Transverse colon (tissue), 4 donors: ENCODE results near the gene RCAN3. TPM values are rescaled to one million over a fixed set of nuclear protein-coding genes. Genes with fewer than 3 reads are reported as not detected.
A peak's percentile ranks its signal among the peaks of the same experiment; 100 is the strongest.

Experiments
- DNase-seq: peaks from one replicate; pipeline ENCODE4 v3.0.0-alpha.2; 2019
- H3K27ac ChIP-seq, 4 donors: fragments of 200-600 bp; sonication (generic); 2 replicates each; pipeline ENCODE4 v1.5.1; 2016 to 2018; ENCODE audit warnings: inconsistent platforms in 4 of 4
- H3K27me3 ChIP-seq: fragments of 200-600 bp; sonication (generic); 2 replicates; pipeline ENCODE4 v1.5.1; 2017; ENCODE audit warnings: inconsistent platforms
- H3K36me3 ChIP-seq, 4 donors: fragments of 200-600 bp; sonication (generic); 2 replicates each; pipeline ENCODE4 v1.5.1; 2017 to 2019; ENCODE audit warnings: inconsistent platforms in 4 of 4
- H3K4me1 ChIP-seq, 4 donors: fragments of 200-600 bp; sonication (generic); 2 replicates each; pipeline ENCODE4 v1.5.1; 2017 to 2020; ENCODE audit warnings: inconsistent platforms in 4 of 4
- H3K4me3 ChIP-seq, 4 donors: fragments of 200-600 bp; sonication (generic); 1 replicate in 1 of 4; 2 replicates in 3 of 4; pipeline versions ENCODE4 v1.5.1 to v1.6.1; 2017 to 2019; ENCODE audit warnings: inconsistent platforms in 4 of 4
- H3K9me3 ChIP-seq, 2 donors: fragments of 200-600 bp; sonication (generic); 2 replicates each; pipeline ENCODE4 v1.5.1; 2017 to 2019; ENCODE audit warnings: inconsistent platforms in 2 of 2
- EP300 ChIP-seq: sonication (generic); formaldehyde crosslinking; IDR thresholded peaks from one replicate; pipeline ENCODE4 v1.6.1; 2017; ENCODE audit warnings: antibody characterized with exemption, low read depth
- POLR2A ChIP-seq: fragments of 450-650 bp; IDR thresholded peaks from one replicate; pipeline ENCODE4 v1.6.1; 2016; ENCODE audit warnings: antibody characterized with exemption, mild to moderate bottlenecking, moderate library complexity
- POLR2AphosphoS5 ChIP-seq, 3 donors: sonication (generic); formaldehyde crosslinking; IDR thresholded peaks; one replicate each; pipeline ENCODE4 v1.6.1; 2016; ENCODE audit warnings: antibody characterized with exemption in 3 of 3
- WGBS, 2 donors: methylation state at CpG; one replicate each; pipeline ENCODE4 v1.1.5; 2018; ENCODE audit warnings: low coverage in 1 of 2; 5-methylcytosine and 5-hydroxymethylcytosine counted together
- in situ Hi-C, 4 donors: fragments of 200-750 bp; cut with MboI; loops; one replicate each; pipeline versions ENCODE4 v1.15.0 to v1.15.1; 2017; ENCODE audit warnings: low sequenced_read_pairs in 3 of 4, low pct_ligation_motif_present in 1 of 4, low pct_unique_long_range_greater_than_20kb in 1 of 4
- intact Hi-C: fragments of 100-400 bp; cut with DNase I; formaldehyde crosslinking; loops from one replicate; pipeline ENCODE4 v1.15.1; 2023; ENCODE audit warnings: low total_unique reads
- total RNA-seq, 4 donors: library from RNA; depleted of rRNA; stranded (reverse); fragments of >200 nt; gene quantifications; one replicate each; pipeline ENCODE4 v1.1.0, GENCODE V29; 2016
- TF ChIP-seq, protein P1 (sequence below), 5 experiments: fragments of 200-600 bp in 3 of 5; fragments of 450-650 bp in 2 of 5; sonication (generic) in 3 of 5; IDR thresholded peaks; 1 replicate in 2 of 5; 2 replicates in 3 of 5; pipeline ENCODE4 v1.5.1; 2016 to 2017; ENCODE audit warnings: antibody characterized with exemption in 5 of 5, inconsistent platforms in 3 of 5, mild to moderate bottlenecking in 2 of 5, moderate library complexity in 1 of 5

Gene RCAN3
- total RNA-seq, 4 donors from 2014 or later: 6.4 to 17.5 (median 11.3) TPM

DNA sequence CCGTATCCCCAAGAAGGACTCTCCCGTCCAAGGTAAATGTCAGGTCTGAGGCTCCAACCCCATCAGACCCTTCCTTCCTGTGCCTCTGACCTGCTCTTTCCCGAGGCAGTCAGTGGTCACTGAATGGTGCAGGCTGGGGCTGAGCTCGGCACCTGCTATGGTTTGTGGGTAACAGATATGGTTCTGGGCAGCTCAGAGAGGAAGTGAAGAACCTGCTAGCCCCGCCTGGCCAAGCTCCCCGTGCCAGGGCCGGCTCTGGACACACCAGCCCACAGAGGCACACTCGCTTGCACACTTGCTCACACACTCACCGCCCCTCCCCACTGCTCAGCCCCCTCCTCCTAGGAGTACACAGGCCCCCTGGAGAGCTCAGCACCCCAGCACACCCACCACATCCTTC lies 69.7 kb downstream of the RCAN3 start:
- Histone ChIP-seq H3K27me3 (no peaks in the 10 kb centered on the region), H3K4me1 (peaks cover 0 to 4% (median 0%) of the 10 kb centered on the region in 4 donors), H3K36me3 (no peaks in the 10 kb centered on the region), H3K27ac (no peak overlapping the region), H3K4me3 (no peak overlapping the region), H3K9me3 (no peaks in the 10 kb centered on the region)
- intact Hi-C loops: no loop called here
- in situ Hi-C loops: no loop called here
- no peak for TF ChIP-seq POLR2AphosphoS5 (IDR thresholded peaks at IDR 0.05)
- TF ChIP-seq EP300: no peak
- no peak for TF ChIP-seq POLR2A
- TF ChIP-seq, protein P1, sequence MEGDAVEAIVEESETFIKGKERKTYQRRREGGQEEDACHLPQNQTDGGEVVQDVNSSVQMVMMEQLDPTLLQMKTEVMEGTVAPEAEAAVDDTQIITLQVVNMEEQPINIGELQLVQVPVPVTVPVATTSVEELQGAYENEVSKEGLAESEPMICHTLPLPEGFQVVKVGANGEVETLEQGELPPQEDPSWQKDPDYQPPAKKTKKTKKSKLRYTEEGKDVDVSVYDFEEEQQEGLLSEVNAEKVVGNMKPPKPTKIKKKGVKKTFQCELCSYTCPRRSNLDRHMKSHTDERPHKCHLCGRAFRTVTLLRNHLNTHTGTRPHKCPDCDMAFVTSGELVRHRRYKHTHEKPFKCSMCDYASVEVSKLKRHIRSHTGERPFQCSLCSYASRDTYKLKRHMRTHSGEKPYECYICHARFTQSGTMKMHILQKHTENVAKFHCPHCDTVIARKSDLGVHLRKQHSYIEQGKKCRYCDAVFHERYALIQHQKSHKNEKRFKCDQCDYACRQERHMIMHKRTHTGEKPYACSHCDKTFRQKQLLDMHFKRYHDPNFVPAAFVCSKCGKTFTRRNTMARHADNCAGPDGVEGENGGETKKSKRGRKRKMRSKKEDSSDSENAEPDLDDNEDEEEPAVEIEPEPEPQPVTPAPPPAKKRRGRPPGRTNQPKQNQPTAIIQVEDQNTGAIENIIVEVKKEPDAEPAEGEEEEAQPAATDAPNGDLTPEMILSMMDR (IDR thresholded peaks at IDR 0.05): no peak
- peak; percentile 32 for DNase-seq
- WGBS, 2 donors: 69% methylated on average over 8 of the region's 9 CpGs; no CpG with 5 or more reads in 1 of the 2 donors

DNA sequence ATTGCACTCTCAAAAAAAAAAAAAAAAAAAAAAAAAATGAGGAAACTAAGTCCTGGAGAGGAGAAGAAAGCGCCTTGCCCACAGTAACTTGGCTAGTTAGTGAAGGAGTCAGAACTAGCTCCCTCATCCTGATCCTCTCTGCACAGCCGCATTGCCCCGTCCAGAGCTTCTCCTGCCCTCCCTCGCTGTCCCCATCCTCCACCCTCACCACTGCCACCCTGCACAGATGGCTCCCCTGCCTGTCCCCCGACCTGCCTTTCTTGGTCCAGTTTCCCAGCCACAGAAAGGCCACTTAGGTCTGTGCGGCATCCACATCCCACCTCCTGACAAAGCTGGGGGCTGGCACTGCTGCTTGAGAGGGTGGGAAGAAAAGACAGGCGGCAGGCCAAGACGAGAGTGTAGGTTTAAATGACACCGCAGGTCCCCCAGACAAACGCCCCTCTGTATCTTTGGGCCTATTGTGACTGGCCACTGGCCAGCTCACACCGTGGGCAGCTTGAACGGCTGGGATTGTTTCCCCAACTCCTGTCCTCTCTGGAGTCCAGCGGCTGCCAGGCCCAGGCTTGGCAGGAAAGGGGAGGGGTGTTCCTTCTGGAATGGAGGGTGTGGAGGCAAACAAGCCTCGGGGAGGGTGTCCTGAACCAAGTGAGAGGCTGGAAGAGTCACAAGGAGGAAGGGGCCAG lies 73.4 kb downstream of the RCAN3 start:
- in situ Hi-C loops: no loop called here
- 17 to 65% methylated on average over 1 to 14 of the region's 14 CpGs for WGBS, 2 donors
- Histone ChIP-seq H3K4me1 (no peaks in the 10 kb centered on the region), H3K27me3 (no peaks in the 10 kb centered on the region), H3K36me3 (no peaks in the 10 kb centered on the region), H3K4me3 (no peak overlapping the region), H3K27ac (no peak overlapping the region), H3K9me3 (no peaks in the 10 kb centered on the region)
- TF ChIP-seq, protein P1 (IDR thresholded peaks at IDR 0.05): no peak
- no peak for TF ChIP-seq EP300
- TF ChIP-seq POLR2A: no peak
- no peak for TF ChIP-seq POLR2AphosphoS5 (IDR thresholded peaks at IDR 0.05)
- DNase-seq: no peak
- intact Hi-C loops: no loop called here

GRCh38 chr1:24578846-24579245 lies 76.2 kb downstream of the RCAN3 start:
- in situ Hi-C loops: no loop called here

DNA sequence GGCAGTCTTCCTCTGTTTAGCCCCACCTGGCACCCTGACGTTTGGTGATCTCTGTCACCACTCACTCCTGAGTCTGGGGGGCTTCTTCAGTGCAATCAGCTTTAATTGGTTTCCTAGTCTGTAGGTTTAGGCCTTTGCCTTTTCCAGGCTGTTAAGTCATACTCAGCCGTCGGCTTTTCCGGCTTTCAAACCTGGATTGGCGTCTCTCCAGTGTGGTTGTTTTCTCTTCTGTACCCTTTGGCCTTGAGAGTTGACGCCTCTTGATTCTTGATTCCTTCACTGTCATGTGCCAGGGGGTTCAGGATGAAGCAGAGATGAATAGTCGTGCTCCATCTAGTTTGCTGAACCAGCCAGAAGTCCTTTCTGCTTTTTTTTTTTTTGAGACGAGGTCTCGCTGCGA lies 78.1 kb downstream of the RCAN3 start:
- Histone ChIP-seq H3K4me3 (no peak overlapping the region), H3K36me3 (no peaks in the 10 kb centered on the region), H3K4me1 (no peaks in the 10 kb centered on the region), H3K27me3 (no peaks in the 10 kb centered on the region), H3K27ac (no peak overlapping the region), H3K9me3 (no peaks in the 10 kb centered on the region)
- WGBS, 2 donors: 65 to 75% methylated on average over 8 to 10 of the region's 10 CpGs
- DNase-seq: no peak
- TF ChIP-seq POLR2AphosphoS5 (IDR thresholded peaks at IDR 0.05) (no peak), POLR2A (no peak), EP300 (no peak)
- TF ChIP-seq, protein P1 (IDR thresholded peaks at IDR 0.05): no peak
- in situ Hi-C loops (loop anchor here in 1 of 4 donors (10.0 kb wide), 1 partner anchor 166 kb away; the partner anchor contains the start of genes NIPAL3 and STPG1), intact Hi-C loops (no loop called here)

More at GRCh38 chr1:24578846-24579245, 76.2 kb downstream of the RCAN3 start:
- DNase-seq: no peak
- H3K27ac ChIP-seq: no peak overlapping the region
- intact Hi-C loops: no loop called here
- TF ChIP-seq POLR2A (no peak), POLR2AphosphoS5 (IDR thresholded peaks at IDR 0.05) (no peak), EP300 (no peak)
- TF ChIP-seq, protein P1 (IDR thresholded peaks at IDR 0.05): no peak
- no peaks in the 10 kb centered on the region for H3K9me3 ChIP-seq
- H3K36me3 ChIP-seq: no peaks in the 10 kb centered on the region
- H3K4me3 ChIP-seq: no peak overlapping the region
- 80 to 97% methylated on average over 6 to 7 of the region's 7 CpGs for WGBS, 2 donors
- no peaks in the 10 kb centered on the region for H3K27me3 ChIP-seq
- H3K4me1 ChIP-seq: no peaks in the 10 kb centered on the region
